Gastroesophageal sphincter (tissue), 4 donors: Measurements from ENCODE around the gene THYN1. TPM values are rescaled to one million over a fixed set of nuclear protein-coding genes. Genes with fewer than 3 reads are reported as not detected.

ENCODE experiments used
- ATAC-seq: fragments of 150-250 bp; one replicate; pipeline ENCODE4 v1.9.1; 2016; ENCODE audit warnings: mild to moderate bottlenecking, moderate library complexity
- H3K27ac ChIP-seq, 4 donors: fragments of 200-600 bp; sonication (generic) in 3 of 4; 1 replicate in 3 of 4; 2 replicates in 1 of 4; pipeline ENCODE4 v1.5.1; 2016 to 2019
- H3K27me3 ChIP-seq: fragments of 200-600 bp; sonication (generic); one replicate; pipeline ENCODE4 v1.5.1; 2019
- H3K36me3 ChIP-seq, 2 donors: fragments of 200-600 bp; sonication (generic); one replicate each; pipeline ENCODE4 v1.5.1; 2019; ENCODE audit warnings: control low read depth in 1 of 2
- H3K4me1 ChIP-seq, 3 donors: fragments of 200-600 bp; sonication (generic); 1 replicate in 2 of 3; 2 replicates in 1 of 3; pipeline ENCODE4 v1.5.1; 2016 to 2019; ENCODE audit warnings: control low read depth in 2 of 3
- H3K4me3 ChIP-seq, 2 donors: fragments of 200-600 bp; sonication (generic); one replicate each; pipeline ENCODE4 v1.5.1; 2019; ENCODE audit warnings: mild to moderate bottlenecking in 1 of 2, moderate library complexity in 1 of 2
- H3K9me3 ChIP-seq, 3 donors: fragments of 200-600 bp; sonication (generic); one replicate each; pipeline ENCODE4 v1.5.1; 2017 to 2019; ENCODE audit warnings: control low read depth in 2 of 3
- EP300 ChIP-seq: sonication (generic); formaldehyde crosslinking; IDR thresholded peaks from one replicate; pipeline ENCODE4 v1.6.1; 2017; ENCODE audit warnings: antibody characterized with exemption, mild to moderate bottlenecking
- POLR2A ChIP-seq, 2 donors: fragments of 450-650 bp; IDR thresholded peaks; one replicate each; pipeline ENCODE4 v1.6.1; 2017; ENCODE audit warnings: antibody characterized with exemption in 2 of 2, mild to moderate bottlenecking in 2 of 2, moderate library complexity in 1 of 2
- POLR2AphosphoS5 ChIP-seq: sonication (generic); formaldehyde crosslinking; IDR thresholded peaks from one replicate; pipeline ENCODE4 v1.6.1; 2017; ENCODE audit warnings: antibody characterized with exemption
- WGBS, 2 donors: methylation state at CpG; one replicate each; pipeline ENCODE4 v1.1.5; 2018; ENCODE audit warnings: low coverage in 1 of 2; 5-methylcytosine and 5-hydroxymethylcytosine counted together
- total RNA-seq, 4 donors: library from RNA; depleted of rRNA; stranded (reverse); fragments of >200 nt; gene quantifications; one replicate each; pipeline ENCODE4 v1.1.0, GENCODE V29; 2016
- TF ChIP-seq, protein P1 (sequence below), 4 experiments: fragments of 200-600 bp in 2 of 4; fragments of 450-650 bp in 2 of 4; sonication (generic) in 1 of 4; IDR thresholded peaks; one replicate each; pipeline ENCODE4 v1.5.1; 2017 to 2019; ENCODE audit warnings: antibody characterized with exemption in 4 of 4, mild to moderate bottlenecking in 2 of 4, moderate library complexity in 2 of 4

Gene THYN1
- total RNA-seq, 4 donors from 2014 or later, result 54.0 to 74.4 (median 55.4) TPM

DNA sequence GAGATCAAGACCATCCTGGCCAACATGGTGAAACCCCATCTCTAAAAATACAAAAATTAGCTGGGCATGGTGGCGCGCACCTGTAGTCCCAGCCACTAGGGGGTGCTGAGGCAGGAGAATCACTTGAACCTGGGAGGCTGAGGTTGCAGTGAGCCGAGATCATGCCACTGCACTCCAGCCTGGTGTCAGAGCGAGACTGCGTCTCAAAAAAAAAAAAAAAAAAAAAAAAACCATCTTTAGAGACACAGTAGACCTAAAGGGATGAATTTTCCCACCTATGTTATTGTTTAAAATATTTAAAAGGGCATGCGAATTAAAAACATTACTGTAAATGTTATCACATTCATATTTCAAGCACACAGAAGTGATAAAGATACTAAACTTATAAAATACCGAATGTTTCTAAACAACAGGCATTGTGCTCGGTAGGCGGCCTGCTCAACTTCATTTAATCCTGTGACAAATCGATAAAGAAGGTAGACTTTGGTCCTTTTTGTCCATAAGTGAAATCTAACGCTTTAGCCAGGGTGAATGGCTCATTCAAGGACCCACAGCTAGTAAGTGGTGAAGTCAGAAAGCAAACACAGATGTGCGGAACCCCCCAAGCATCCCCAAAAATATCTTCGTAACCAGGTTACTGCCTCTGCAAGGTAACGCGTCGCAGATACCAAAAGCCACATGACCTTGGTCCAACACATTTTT is 45.5 kb downstream of the THYN1 start:
- WGBS, 2 donors, result 86 to 87% methylated on average over 13 to 15 of the region's 16 CpGs
- ATAC-seq, result no peak
- Histone ChIP-seq H3K4me3 (no peak overlapping the region), H3K4me1 (no peaks in the 10 kb centered on the region), H3K9me3 (no peaks in the 10 kb centered on the region), H3K36me3 (peaks cover 8 to 78% of the 10 kb centered on the region in 2 donors), H3K27me3 (no peaks in the 10 kb centered on the region), H3K27ac (no peak overlapping the region)
- TF ChIP-seq POLR2AphosphoS5, result no peak
- TF ChIP-seq, protein P1, sequence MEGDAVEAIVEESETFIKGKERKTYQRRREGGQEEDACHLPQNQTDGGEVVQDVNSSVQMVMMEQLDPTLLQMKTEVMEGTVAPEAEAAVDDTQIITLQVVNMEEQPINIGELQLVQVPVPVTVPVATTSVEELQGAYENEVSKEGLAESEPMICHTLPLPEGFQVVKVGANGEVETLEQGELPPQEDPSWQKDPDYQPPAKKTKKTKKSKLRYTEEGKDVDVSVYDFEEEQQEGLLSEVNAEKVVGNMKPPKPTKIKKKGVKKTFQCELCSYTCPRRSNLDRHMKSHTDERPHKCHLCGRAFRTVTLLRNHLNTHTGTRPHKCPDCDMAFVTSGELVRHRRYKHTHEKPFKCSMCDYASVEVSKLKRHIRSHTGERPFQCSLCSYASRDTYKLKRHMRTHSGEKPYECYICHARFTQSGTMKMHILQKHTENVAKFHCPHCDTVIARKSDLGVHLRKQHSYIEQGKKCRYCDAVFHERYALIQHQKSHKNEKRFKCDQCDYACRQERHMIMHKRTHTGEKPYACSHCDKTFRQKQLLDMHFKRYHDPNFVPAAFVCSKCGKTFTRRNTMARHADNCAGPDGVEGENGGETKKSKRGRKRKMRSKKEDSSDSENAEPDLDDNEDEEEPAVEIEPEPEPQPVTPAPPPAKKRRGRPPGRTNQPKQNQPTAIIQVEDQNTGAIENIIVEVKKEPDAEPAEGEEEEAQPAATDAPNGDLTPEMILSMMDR (IDR thresholded peaks at IDR 0.05), result peak; percentile 53 to 68 (median 61)

DNA sequence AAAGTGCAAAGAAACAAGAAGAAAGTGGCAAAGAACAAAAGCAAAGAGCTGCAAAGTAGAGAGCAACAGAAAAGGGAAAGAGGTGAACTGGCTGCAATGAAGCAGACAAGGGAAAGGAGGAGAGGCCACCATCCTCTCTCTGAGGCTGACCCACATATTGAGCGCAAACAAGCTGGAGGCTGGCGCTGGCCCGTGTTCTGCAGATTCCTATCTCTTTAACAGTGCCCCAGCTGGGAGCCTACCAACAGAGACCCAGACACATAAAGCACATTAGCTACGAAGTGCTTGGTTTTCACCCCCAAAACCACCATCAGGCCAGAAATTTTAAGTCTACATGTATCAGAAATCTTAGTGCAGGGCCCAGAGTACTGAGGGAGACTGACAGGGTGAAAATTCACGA is 47.0 kb downstream of the THYN1 start:
- no peak for ATAC-seq
- no peak for TF ChIP-seq POLR2AphosphoS5
- TF ChIP-seq EP300, result no peak
- TF ChIP-seq, protein P1 (IDR thresholded peaks at IDR 0.05), result no peak
- no peak for TF ChIP-seq POLR2A (IDR thresholded peaks at IDR 0.05)
- H3K27me3 ChIP-seq, result no peaks in the 10 kb centered on the region
- peaks cover 8 to 86% of the 10 kb centered on the region in 2 donors for H3K36me3 ChIP-seq
- 94 to 96% methylated on average over 3 to 5 of the region's 5 CpGs for WGBS, 2 donors
- no peaks in the 10 kb centered on the region for H3K9me3 ChIP-seq
- H3K27ac ChIP-seq, result no peak overlapping the region
- no peak overlapping the region for H3K4me3 ChIP-seq
- no peaks in the 10 kb centered on the region for H3K4me1 ChIP-seq

DNA sequence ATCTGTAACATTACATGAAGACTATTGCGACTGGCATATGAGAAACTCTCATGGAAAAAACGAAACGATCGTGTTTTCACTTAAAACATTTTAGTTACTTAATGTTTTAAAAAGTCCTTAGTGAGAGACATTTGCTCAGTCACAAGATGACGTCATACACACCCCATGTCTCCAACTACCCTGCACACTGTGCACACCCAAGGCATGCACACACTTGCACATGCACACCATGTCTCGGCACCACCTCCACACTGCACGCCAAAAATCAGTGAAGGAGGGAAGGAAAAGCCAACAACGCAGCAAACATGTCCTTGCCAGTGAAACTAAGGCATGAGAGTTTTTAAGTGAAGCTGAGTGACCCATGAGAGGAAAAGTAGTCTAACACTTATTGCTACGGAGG is 47.4 kb downstream of the THYN1 start:
- H3K36me3 ChIP-seq, result peaks cover 8 to 86% of the 10 kb centered on the region in 2 donors
- WGBS, 2 donors, result 86 to 90% methylated on average over 2 to 8 of the region's 9 CpGs
- TF ChIP-seq, protein P1 (IDR thresholded peaks at IDR 0.05), result no peak
- no peak for TF ChIP-seq POLR2A (IDR thresholded peaks at IDR 0.05)
- ATAC-seq, result no peak
- H3K4me3 ChIP-seq, result no peak overlapping the region
- no peak overlapping the region for H3K27ac ChIP-seq
- H3K9me3 ChIP-seq, result no peaks in the 10 kb centered on the region
- H3K4me1 ChIP-seq, result no peaks in the 10 kb centered on the region
- no peaks in the 10 kb centered on the region for H3K27me3 ChIP-seq

DNA sequence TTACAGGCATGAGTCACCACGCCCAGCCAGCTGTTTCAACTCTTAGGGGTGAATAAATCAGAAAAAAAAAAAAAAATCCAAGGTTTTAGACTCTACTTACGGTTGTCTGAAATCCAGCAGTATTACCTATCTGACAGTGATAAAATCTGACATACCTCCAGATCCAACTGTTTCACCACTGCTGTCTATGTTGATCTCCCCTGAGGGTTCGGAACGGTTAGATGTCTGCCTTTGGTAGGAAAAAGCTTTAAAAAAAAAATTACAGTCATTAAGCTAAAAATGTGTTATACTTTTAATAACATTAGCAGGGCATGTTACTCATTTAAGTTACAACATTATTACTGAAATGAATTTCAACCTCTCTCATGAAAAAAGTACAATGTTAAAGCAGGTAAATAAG is 50.5 kb downstream of the THYN1 start:
- 82 to 90% methylated on average over 4 of the region's 4 CpGs for WGBS, 2 donors
- H3K27me3 ChIP-seq, result no peaks in the 10 kb centered on the region
- TF ChIP-seq, protein P1 (IDR thresholded peaks at IDR 0.05), result no peak
- no peak for TF ChIP-seq EP300
- TF ChIP-seq POLR2A (IDR thresholded peaks at IDR 0.05), result no peak
- no peak for TF ChIP-seq POLR2AphosphoS5
- H3K27ac ChIP-seq, result no peak overlapping the region
- H3K9me3 ChIP-seq, result no peaks in the 10 kb centered on the region
- peaks cover 8 to 72% of the 10 kb centered on the region in 2 donors for H3K36me3 ChIP-seq
- no peak overlapping the region for H3K4me3 ChIP-seq
- ATAC-seq, result no peak
- no peaks in the 10 kb centered on the region for H3K4me1 ChIP-seq

DNA sequence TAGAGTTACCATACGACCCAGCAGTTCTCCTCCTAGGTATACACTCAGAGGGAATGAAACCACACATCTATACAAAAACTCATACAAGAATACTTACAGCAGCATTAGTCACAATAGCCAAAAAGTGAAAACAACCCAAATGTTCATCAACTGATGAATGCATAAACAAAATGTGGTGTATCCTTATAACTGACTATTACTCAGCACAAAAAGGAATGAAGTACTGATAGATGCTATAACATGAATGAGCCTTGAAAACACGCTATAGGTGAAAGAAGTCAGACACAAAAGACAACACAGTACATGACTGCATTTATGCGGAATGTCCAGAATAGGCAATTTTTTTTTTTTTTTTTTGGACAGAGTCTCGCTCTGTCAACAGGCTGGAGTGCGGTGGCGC is 52.5 kb downstream of the THYN1 start:
- TF ChIP-seq EP300, result no peak
- TF ChIP-seq POLR2AphosphoS5, result no peak
- TF ChIP-seq, protein P1 (IDR thresholded peaks at IDR 0.05), result no peak
- no peak for TF ChIP-seq POLR2A (IDR thresholded peaks at IDR 0.05)
- no peak for ATAC-seq
- H3K4me1 ChIP-seq, result no peaks in the 10 kb centered on the region
- H3K36me3 ChIP-seq, result peaks cover 8 to 64% of the 10 kb centered on the region in 2 donors
- no peak overlapping the region for H3K4me3 ChIP-seq
- H3K27me3 ChIP-seq, result no peaks in the 10 kb centered on the region
- no peak overlapping the region for H3K27ac ChIP-seq
- WGBS, 2 donors, result 93 to 96% methylated on average over 5 to 6 of the region's 6 CpGs
- H3K9me3 ChIP-seq, result no peaks in the 10 kb centered on the region
